Endothelial cell of umbilical vein (primary cell): ENCODE data around the gene TTC33. TPM values are rescaled to one million over a fixed set of nuclear protein-coding genes. Genes with fewer than 3 reads are reported as not detected.

Source experiments
- BruUV-seq: library from RNA; stranded (reverse); fragments of 400-500 nt; replicated peaks from 2 replicates; lab custom pipeline; 2021; lab: Mats Ljungman, UMichigan
- CTCF ChIA-PET: fragments of 300-600, 350-600 bp; sonication (Branson Sonifier 250); formaldehyde crosslinking; loops from one replicate; lab custom pipeline; 2021; ENCODE audit warnings: antibody characterized with exemption, inconsistent platforms; lab: Charles Lee
- POLR2A ChIA-PET: fragments of 300-600, 350-600 bp; sonication (Branson Sonifier 250); formaldehyde crosslinking; loops from one replicate; lab custom pipeline; 2021; ENCODE audit warnings: antibody characterized with exemption, inconsistent platforms; lab: Charles Lee
- DNase-seq: peaks from one replicate; pipeline ENCODE4 v3.0.0-alpha.2; 2011; ENCODE audit warnings: low read depth, low spot score
- FAIRE-seq: peaks from 2 replicates; lab custom pipeline; 2011; peaks lifted over from hg19 to GRCh38; lab: Jason Lieb, UNC
- H2AFZ ChIP-seq: 2 replicates; pipeline ENCODE4 v1.6.0; 2012; ENCODE audit warnings: low read depth, low read length, control low read depth, inconsistent platforms
- H3K27ac ChIP-seq: 2 replicates; pipeline ENCODE4 v1.5.1; 2011; ENCODE audit warnings: low read depth, mild to moderate bottlenecking, control low read depth, low read length, moderate library complexity; ENCODE audit not compliant: insufficient read depth
- H3K27me3 ChIP-seq, 2 experiments: 2 replicates each; pipeline versions ENCODE4 v1.6.0 to v1.6.1; 2011; ENCODE audit warnings: low read length in 2 of 2, mixed read lengths in 1 of 2; ENCODE audit not compliant: control insufficient read depth in 2 of 2, insufficient read depth in 2 of 2
- H3K36me3 ChIP-seq, 2 experiments: 2 replicates in 1 of 2; 3 replicates in 1 of 2; pipeline ENCODE4 v1.5.1; 2011; ENCODE audit warnings: low read length in 2 of 2, mild to moderate bottlenecking in 1 of 2, moderate library complexity in 1 of 2; ENCODE audit not compliant: control insufficient read depth in 2 of 2, insufficient read depth in 2 of 2; ENCODE audit errors: extremely low read depth in 1 of 2
- H3K4me1 ChIP-seq: 3 replicates; pipeline ENCODE4 v1.5.1; 2011; ENCODE audit warnings: mild to moderate bottlenecking, low read length; ENCODE audit not compliant: control insufficient read depth, insufficient read depth; ENCODE audit errors: extremely low read depth
- H3K4me2 ChIP-seq: 2 replicates; pipeline ENCODE4 v1.6.1; 2011; ENCODE audit warnings: low read length, control low read depth, mixed read lengths; ENCODE audit not compliant: insufficient read depth
- H3K4me3 ChIP-seq, 3 experiments: fragments of 200-600 bp in 1 of 3; sonication (generic), shearing (Covaris generic) in 1 of 3; replicated peaks in 1 of 3; 2 replicates each; pipeline ENCODE4 v1.5.1; 2011 to 2016; ENCODE audit warnings: control low read depth in 3 of 3, low read length in 3 of 3, mild to moderate bottlenecking in 2 of 3, inconsistent platforms in 1 of 3, low read depth in 1 of 3, moderate library complexity in 1 of 3; ENCODE audit not compliant: insufficient read depth in 1 of 3
- H3K79me2 ChIP-seq: 2 replicates; pipeline ENCODE4 v1.6.0; 2012; ENCODE audit warnings: low read length, inconsistent platforms; ENCODE audit not compliant: control insufficient read depth, insufficient read depth
- H3K9ac ChIP-seq: replicated peaks from 2 replicates; pipeline ENCODE3; 2011; ENCODE audit warnings: low read length, control low read depth; ENCODE audit not compliant: insufficient read depth; ENCODE audit errors: extremely low read depth
- H3K9me1 ChIP-seq: replicated peaks from 3 replicates; pipeline ENCODE4 v1.6.0; 2011; ENCODE audit warnings: mild to moderate bottlenecking, low read length; ENCODE audit not compliant: control insufficient read depth, insufficient read depth; ENCODE audit errors: extremely low read depth
- H3K9me3 ChIP-seq: replicated peaks from 2 replicates; pipeline ENCODE4 v1.5.1; 2012; ENCODE audit warnings: low read length, inconsistent platforms; ENCODE audit not compliant: control insufficient read depth, insufficient read depth
- H4K20me1 ChIP-seq: replicated peaks from 2 replicates; pipeline ENCODE3; 2011; ENCODE audit warnings: mild to moderate bottlenecking, low read length; ENCODE audit not compliant: control insufficient read depth, insufficient read depth; ENCODE audit errors: extremely low read depth
- GATA2 ChIP-seq: IDR thresholded peaks from 2 replicates; pipeline ENCODE4 v1.7.0; 2011; ENCODE audit warnings: low read depth, mild to moderate bottlenecking, moderate library complexity, mixed read lengths, low read length; ENCODE audit not compliant: insufficient read length, insufficient read depth
- dilution Hi-C: fragments of 300-500 bp; cut with MboI; formaldehyde crosslinking; loops from one replicate; pipeline ENCODE4 v1.15.0; 2019; ENCODE audit warnings: low sequenced_read_pairs; ENCODE audit not compliant: extremely low pct_ligation_motif_present
- intact Hi-C: fragments of 100-400 bp; cut with micrococcal nuclease; formaldehyde crosslinking; loops from one replicate; pipeline ENCODE4 v1.10.0; 2022
- polyA plus RNA-seq, 4 experiments: library from polyadenylated mRNA; depleted of rRNA in 3 of 4; stranded (reverse) in 3 of 4; unstranded in 1 of 4; fragments of >200 nt; gene quantifications; 2 replicates each; pipeline versions ENCODE4 v1.2.1 to v1.2.3, GENCODE V29; 2011 to 2012; ENCODE audit warnings: missing spikeins in 1 of 4
- total RNA-seq: library from RNA; stranded (reverse); gene quantifications from 2 replicates; pipeline ENCODE4 v1.2.3, GENCODE V29; 2021
- TF ChIP-seq, protein P1 (sequence below), 2 donors: IDR thresholded peaks; 1 replicate in 1 of 2; 2 replicates in 1 of 2; pipeline ENCODE4 v1.5.1; 2011; ENCODE audit warnings: low read length in 2 of 2, mild to moderate bottlenecking in 2 of 2, moderate library complexity in 2 of 2, control low read depth in 1 of 2, inconsistent platforms in 1 of 2, low read depth in 1 of 2; ENCODE audit not compliant: insufficient read depth in 1 of 2; ENCODE audit errors: extremely low read depth in 1 of 2

Gene TTC33
- total and polyA plus RNA-seq, 2 donors (not counting 3 experiments of a cell fraction or from before 2014, with no cell fraction given), result 2.2 to 11.7 TPM

GRCh38 chr5:40798801-40799210, 43.0 kb upstream of the TTC33 start:
- H3K27ac ChIP-seq, result peak overlapping the region; percentile 84
- peaks cover 19% of the 10 kb centered on the region for H3K4me1 ChIP-seq
- no peaks in the 10 kb centered on the region for H3K9me1 ChIP-seq
- H3K79me2 ChIP-seq, result peaks cover 37% of the 10 kb centered on the region
- BruUV-seq, result no TSS peak
- ChIA-PET POLR2A (interaction anchor here (0.6 to 0.7 kb wide), 4 partner anchors 29 to 466 kb away, joined by 3 to 6 read pairs (median 4); no protein-coding TSS in a partner anchor), CTCF (interaction anchor here (0.6 to 1.5 kb wide), 15 partner anchors 8 to 621 kb away, joined by 3 to 7 read pairs (median 3); partner anchors contain the start of gene RPL37)
- no peaks in the 10 kb centered on the region for H3K9me3 ChIP-seq
- FAIRE-seq, result peak; percentile 44
- intact Hi-C loops, result loop anchor here (1.0 kb wide), 2 partner anchors 36 to 44 kb away; partner anchors contain the start of genes RPL37 and TTC33
- TF ChIP-seq, protein P1, sequence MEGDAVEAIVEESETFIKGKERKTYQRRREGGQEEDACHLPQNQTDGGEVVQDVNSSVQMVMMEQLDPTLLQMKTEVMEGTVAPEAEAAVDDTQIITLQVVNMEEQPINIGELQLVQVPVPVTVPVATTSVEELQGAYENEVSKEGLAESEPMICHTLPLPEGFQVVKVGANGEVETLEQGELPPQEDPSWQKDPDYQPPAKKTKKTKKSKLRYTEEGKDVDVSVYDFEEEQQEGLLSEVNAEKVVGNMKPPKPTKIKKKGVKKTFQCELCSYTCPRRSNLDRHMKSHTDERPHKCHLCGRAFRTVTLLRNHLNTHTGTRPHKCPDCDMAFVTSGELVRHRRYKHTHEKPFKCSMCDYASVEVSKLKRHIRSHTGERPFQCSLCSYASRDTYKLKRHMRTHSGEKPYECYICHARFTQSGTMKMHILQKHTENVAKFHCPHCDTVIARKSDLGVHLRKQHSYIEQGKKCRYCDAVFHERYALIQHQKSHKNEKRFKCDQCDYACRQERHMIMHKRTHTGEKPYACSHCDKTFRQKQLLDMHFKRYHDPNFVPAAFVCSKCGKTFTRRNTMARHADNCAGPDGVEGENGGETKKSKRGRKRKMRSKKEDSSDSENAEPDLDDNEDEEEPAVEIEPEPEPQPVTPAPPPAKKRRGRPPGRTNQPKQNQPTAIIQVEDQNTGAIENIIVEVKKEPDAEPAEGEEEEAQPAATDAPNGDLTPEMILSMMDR (IDR thresholded peaks at IDR 0.05; ENCODE audit: extremely low read depth in 1 of 2, insufficient read depth in 1 of 2, low read depth in 1 of 2, low read length in 2 of 2), result peak in 1 of 2 donors; percentile 14
- TF ChIP-seq GATA2, result no peak
- H3K9ac ChIP-seq, result peak overlapping the region; percentile 89
- dilution Hi-C loops, result no loop called here
- H2AFZ ChIP-seq, result peak overlapping the region; percentile 100
- no peaks in the 10 kb centered on the region for H3K27me3 ChIP-seq
- peak; percentile 75 for DNase-seq
- no peaks in the 10 kb centered on the region for H4K20me1 ChIP-seq
- peak overlapping the region; percentile 89 to 96 (median 94) for H3K4me3 ChIP-seq
- no peaks in the 10 kb centered on the region for H3K36me3 ChIP-seq
- H3K4me2 ChIP-seq, result peak overlapping the region; percentile 96
